ENCODE data around the gene PNMA8A.

The PNMA8A gene

DNA sequence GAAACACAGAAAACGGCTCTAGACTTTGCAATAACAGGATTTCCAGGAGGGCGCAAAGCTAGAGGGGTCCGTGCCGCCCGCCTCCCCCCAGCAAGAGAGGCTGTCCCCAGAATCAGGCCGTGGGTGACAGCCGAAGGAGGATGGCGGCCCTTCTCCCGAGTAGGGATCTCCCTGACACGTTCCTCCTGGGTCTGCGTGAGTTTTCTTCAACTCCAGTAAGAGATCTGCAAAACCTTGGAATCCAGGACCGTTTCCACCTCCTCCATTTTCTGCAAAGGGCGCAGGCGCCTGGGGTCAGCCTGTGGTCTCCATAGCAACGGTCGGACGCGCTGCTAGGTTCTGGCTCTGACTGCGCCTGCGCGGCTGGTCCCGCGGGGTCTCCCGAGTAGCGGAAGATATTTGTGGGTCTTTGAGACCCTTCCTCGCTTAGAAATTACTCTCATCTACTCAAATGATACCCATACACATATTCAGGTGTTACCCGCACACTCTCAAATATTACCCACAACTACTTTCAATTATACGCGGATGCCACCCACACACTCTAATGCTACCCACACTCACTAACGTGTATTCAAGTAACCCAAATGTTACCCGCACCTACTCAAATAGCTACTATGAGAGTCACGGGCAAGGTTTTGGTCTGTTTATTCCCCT is 44.7 kb downstream of the PNMA8A start:
- no peak for DNase-seq

GRCh38 chr19:46426035-46426505 is 45.3 kb downstream of the PNMA8A start:
- DNase-seq, result no peak

DNA sequence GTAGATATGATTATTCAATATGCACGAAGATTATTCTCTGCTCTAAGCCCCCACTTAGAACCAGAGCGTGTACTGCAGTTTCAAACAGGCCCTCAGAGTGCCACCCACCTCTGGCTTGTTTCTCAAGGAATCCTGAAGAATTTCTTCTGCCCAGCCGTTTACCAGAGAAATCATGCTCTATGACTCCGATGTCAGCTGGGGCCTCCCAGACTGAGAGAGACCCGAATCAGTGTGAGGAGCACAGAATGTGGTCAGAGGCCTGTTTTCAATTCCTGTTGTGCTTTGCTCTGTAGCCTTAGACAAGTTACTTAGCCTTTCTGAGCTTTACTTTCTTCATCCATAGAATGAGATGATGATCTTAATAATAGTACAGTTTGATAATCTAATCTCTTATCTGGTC is 48.2 kb downstream of the PNMA8A start:
- DNase-seq, result no peak

DNA sequence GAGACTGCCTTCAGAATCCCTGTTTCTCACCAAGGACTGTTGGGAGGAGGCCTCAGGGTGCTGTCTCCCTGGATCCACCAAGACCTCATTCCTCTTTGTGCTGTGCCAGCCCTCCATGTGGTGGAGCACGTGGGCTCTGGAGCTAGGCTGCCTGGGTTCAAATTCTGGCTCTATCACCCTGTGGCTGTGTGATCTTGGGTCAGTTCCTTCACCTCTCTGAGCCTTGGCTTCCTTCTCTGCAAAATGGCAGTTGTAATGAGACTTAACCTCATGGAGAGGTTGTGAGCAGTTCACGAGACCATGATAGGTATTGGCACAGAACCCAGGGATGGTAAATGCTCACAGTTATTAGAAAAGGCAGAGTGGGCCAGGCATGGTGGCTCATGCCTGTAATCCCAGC is 49.0 kb downstream of the PNMA8A start:
- no peak for DNase-seq

- no peak for DNase-seq
Measured at GRCh38 chr19:46420056-46420455, 51.3 kb downstream of the PNMA8A start.
